Lung (tissue), 12 donors: Measurements from ENCODE around the gene RGN. TPM values are rescaled to one million over a fixed set of nuclear protein-coding genes. Genes with fewer than 3 reads are reported as not detected.
"Not testable (repeated sequence)": the region's sequence is repeated elsewhere in the genome, so short reads cannot be mapped to it uniquely, and the experiment has no call there.

Experiments
- ATAC-seq: fragments of 200-7000 bp; cut with Tn5 transposase; one replicate; pipeline ENCODE4 v1.9.1; 2020; ENCODE audit warnings: moderate number of reproducible peaks; ENCODE audit not compliant: insufficient read depth, low FRiP score
- DNase-seq, 3 donors: peaks; one replicate each; pipeline ENCODE4 v3.0.0-alpha.2; 2013 to 2017
- H3K27ac ChIP-seq, 2 donors: one replicate each; pipeline ENCODE4 v1.5.1; 2013; ENCODE audit warnings: mild to moderate bottlenecking in 2 of 2, moderate library complexity in 2 of 2, control low read depth in 1 of 2, inconsistent platforms in 1 of 2, low read depth in 1 of 2, low read length in 1 of 2
- H3K27me3 ChIP-seq, 3 donors: one replicate each; pipeline ENCODE4 v1.5.1; 2013; ENCODE audit warnings: low read length in 2 of 3; ENCODE audit not compliant: control insufficient read depth in 3 of 3, insufficient read depth in 3 of 3
- H3K36me3 ChIP-seq, 4 donors: one replicate each; pipeline ENCODE4 v1.5.1; 2013; ENCODE audit warnings: low read length in 4 of 4, mild to moderate bottlenecking in 1 of 4, moderate library complexity in 1 of 4; ENCODE audit not compliant: control insufficient read depth in 4 of 4, insufficient read depth in 4 of 4
- H3K4me1 ChIP-seq, 5 donors: one replicate each; pipeline ENCODE4 v1.5.1; 2013; ENCODE audit warnings: low read length in 5 of 5, mild to moderate bottlenecking in 2 of 5, moderate library complexity in 1 of 5; ENCODE audit not compliant: control insufficient read depth in 5 of 5, insufficient read depth in 5 of 5
- H3K4me3 ChIP-seq: one replicate; pipeline ENCODE4 v1.5.1; 2013; ENCODE audit warnings: mild to moderate bottlenecking, control low read depth, moderate library complexity
- H3K9ac ChIP-seq, 2 donors: one replicate each; pipeline ENCODE4 v1.5.1; 2013; ENCODE audit warnings: low read length in 2 of 2, control low read depth in 1 of 2; ENCODE audit not compliant: insufficient read depth in 1 of 2
- H3K9me3 ChIP-seq, 4 donors: one replicate each; pipeline ENCODE4 v1.5.1; 2013; ENCODE audit warnings: low read length in 3 of 4, mild to moderate bottlenecking in 1 of 4, moderate library complexity in 1 of 4; ENCODE audit not compliant: control insufficient read depth in 4 of 4, insufficient read depth in 3 of 4
- WGBS, 2 donors: extraction: QIAGEN DNeasy Blood & Tissue Kit; methylation state at CpG; one replicate each; pipeline ENCODE4 v1.1.7; 2013; 5-methylcytosine and 5-hydroxymethylcytosine counted together
- polyA plus RNA-seq, 2 donors: library from polyadenylated mRNA; stranded (reverse); fragments of 200-250 nt; gene quantifications; one replicate each; pipeline ENCODE4 v1.2.1, GENCODE V29; 2013
- total RNA-seq, 2 donors: library from RNA; depleted of rRNA in 1 of 2; stranded (reverse); fragments of >200 nt in 1 of 2; gene quantifications; one replicate each; pipeline ENCODE4 v1.2.1, GENCODE V29; 2014 to 2021
- TF ChIP-seq, protein P1 (sequence below): IDR thresholded peaks from 2 replicates; pipeline ENCODE4 v1.5.1; 2012; ENCODE audit warnings: mild to moderate bottlenecking; ENCODE audit errors: control extremely low read depth, extremely low read depth
- donor health status: control.
- donor health status: control.
- donor health status: Bipolar disorder and iron deficiency.
- donor health status: healthy.
- donor health status: DM: yes; HTN: yes; CAD: no.

The RGN gene
- total and polyA plus RNA-seq, 4 donors, result 4.1 to 15.8 (median 10.9) TPM

- TF ChIP-seq, protein P1, sequence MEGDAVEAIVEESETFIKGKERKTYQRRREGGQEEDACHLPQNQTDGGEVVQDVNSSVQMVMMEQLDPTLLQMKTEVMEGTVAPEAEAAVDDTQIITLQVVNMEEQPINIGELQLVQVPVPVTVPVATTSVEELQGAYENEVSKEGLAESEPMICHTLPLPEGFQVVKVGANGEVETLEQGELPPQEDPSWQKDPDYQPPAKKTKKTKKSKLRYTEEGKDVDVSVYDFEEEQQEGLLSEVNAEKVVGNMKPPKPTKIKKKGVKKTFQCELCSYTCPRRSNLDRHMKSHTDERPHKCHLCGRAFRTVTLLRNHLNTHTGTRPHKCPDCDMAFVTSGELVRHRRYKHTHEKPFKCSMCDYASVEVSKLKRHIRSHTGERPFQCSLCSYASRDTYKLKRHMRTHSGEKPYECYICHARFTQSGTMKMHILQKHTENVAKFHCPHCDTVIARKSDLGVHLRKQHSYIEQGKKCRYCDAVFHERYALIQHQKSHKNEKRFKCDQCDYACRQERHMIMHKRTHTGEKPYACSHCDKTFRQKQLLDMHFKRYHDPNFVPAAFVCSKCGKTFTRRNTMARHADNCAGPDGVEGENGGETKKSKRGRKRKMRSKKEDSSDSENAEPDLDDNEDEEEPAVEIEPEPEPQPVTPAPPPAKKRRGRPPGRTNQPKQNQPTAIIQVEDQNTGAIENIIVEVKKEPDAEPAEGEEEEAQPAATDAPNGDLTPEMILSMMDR, result no peak
- H3K9me3 ChIP-seq, result peaks cover 0 to 5% (median 1%) of the 10 kb centered on the region in 4 donors
- 86 to 87% methylated on average over 2 of the region's 2 CpGs for WGBS, 2 donors
- H3K27me3 ChIP-seq, result peaks cover 0 to 11% (median 8%) of the 10 kb centered on the region in 3 donors
- peaks cover 0 to 2% (median 0%) of the 10 kb centered on the region in 4 donors for H3K36me3 ChIP-seq
- no peak for ATAC-seq
- H3K9ac ChIP-seq, result no peak overlapping the region
- H3K27ac ChIP-seq, result no peak overlapping the region
- H3K4me1 ChIP-seq, result no peaks in the 10 kb centered on the region
- DNase-seq, result no peak
- no peak overlapping the region for H3K4me3 ChIP-seq
These were observed 20.3 kb downstream of the RGN start for GRCh38 chrX:47098338-47099094.

GRCh38 chrX:47101206-47101605 is 23.0 kb downstream of the RGN start:
- no peak for DNase-seq
- peaks cover 0 to 6% (median 5%) of the 10 kb centered on the region in 3 donors for H3K27me3 ChIP-seq
- peaks cover 0 to 5% (median 0%) of the 10 kb centered on the region in 4 donors for H3K9me3 ChIP-seq
- TF ChIP-seq, protein P1, result no peak
- ATAC-seq, result no peak
- no peak overlapping the region for H3K4me3 ChIP-seq
- 78 to 95% methylated on average over 4 of the region's 4 CpGs for WGBS, 2 donors
- no peaks in the 10 kb centered on the region for H3K4me1 ChIP-seq
- H3K27ac ChIP-seq, result no peak overlapping the region
- H3K9ac ChIP-seq, result no peak overlapping the region
- no peaks in the 10 kb centered on the region for H3K36me3 ChIP-seq

- WGBS, 2 donors, result 95 to 97% methylated on average over 14 to 40 of the region's 40 CpGs
- not testable (repeated sequence) for DNase-seq
These were observed 32.8 kb downstream of the RGN start for GRCh38 chrX:47110936-47111615.

DNA sequence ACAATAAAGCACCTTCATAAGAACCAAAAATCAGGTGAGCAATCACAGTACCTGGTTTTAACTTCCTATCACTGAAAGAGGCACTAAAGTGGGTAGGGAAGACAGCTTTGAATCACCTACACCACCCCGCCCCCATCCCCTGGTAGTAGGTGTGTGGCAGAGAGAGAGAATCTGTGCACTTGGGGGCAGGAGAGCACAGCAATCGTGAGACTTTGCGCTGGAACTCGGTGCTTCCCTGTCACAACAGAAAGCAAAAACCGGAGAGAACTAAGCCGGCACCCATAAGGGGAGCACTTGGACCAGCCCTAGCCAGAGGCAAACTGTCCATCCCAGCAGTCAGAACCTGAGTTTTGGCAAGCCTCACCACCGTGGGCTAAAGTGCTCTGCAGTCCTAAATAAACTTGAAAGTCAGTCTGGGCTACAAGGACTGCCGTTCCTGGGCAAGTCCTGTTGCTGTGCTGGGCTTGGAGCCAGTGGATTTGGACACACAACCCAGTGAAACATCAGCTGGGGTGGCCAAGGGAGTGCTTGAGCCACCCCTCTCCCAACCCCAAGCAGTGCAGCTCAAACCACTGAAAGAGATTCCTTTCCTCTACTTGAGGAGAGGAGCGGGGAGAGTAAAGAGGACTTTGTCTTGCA is 34.2 kb downstream of the RGN start:
- no peak for ATAC-seq
- Histone ChIP-seq H3K4me1 (no peaks in the 10 kb centered on the region), H3K27me3 (no peaks in the 10 kb centered on the region), H3K9ac (no peak overlapping the region), H3K27ac (no peak overlapping the region), H3K4me3 (no peak overlapping the region), H3K9me3 (no peaks in the 10 kb centered on the region), H3K36me3 (no peaks in the 10 kb centered on the region)
- no peak for DNase-seq
- 65 to 72% methylated on average over 8 to 9 of the region's 9 CpGs for WGBS, 2 donors
- TF ChIP-seq, protein P1, result no peak

More at GRCh38 chrX:47110936-47111615, 32.8 kb downstream of the RGN start:
- H3K27ac ChIP-seq, H3K4me1 ChIP-seq, H3K27me3 ChIP-seq, H3K36me3 ChIP-seq, ATAC-seq, H3K9ac ChIP-seq, H3K9me3 ChIP-seq, H3K4me3 ChIP-seq: not testable (repeated sequence)

DNA sequence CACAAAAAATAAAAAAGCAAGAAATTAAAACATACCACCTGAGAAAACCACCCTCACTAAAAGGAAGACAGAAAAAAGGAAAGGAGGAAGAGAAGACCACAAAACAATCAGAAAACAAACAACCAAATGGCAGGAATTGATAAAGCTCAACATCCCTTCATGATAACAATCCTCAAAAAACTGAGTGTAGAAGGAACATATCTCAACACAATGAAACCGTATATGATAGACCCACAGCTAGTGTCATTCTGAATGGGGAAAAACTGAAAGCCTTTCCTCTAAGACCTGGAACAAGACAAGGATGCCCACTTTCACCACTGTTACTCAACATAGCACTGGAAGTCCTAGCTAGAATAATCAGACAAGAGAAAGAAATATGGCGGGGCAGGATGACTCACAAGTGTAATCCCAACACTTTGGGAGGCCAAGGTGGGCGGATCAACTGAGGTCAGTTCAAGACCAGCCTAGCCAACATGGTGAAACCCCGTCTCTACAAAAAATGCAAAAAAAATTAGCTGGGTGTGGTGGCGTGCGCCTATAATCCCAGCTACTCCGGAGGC is 38.4 kb downstream of the RGN start:
- not testable (repeated sequence) for H3K27me3 ChIP-seq, DNase-seq, H3K27ac ChIP-seq, H3K4me3 ChIP-seq, ATAC-seq, H3K36me3 ChIP-seq, H3K9ac ChIP-seq, H3K9me3 ChIP-seq, H3K4me1 ChIP-seq
- 88 to 97% methylated on average over 7 of the region's 7 CpGs for WGBS, 2 donors
